Measurements from ENCODE around the gene MRPL44.
"Not testable (repeated sequence)": the region's sequence is repeated elsewhere in the genome, so short reads cannot be mapped to it uniquely, and the experiment has no call there.

The MRPL44 gene

GRCh38 chr2:223934870-223935269 lies 22.4 kb upstream of the MRPL44 start:
- TF ChIP-seq CTCF (IDR thresholded peaks at IDR 0.05; ENCODE audit: unreplicated experiment in 3 of 3): no peak
- H3K27me3 Mint-ChIP-seq (ENCODE audit: low read depth): no peaks in the 10 kb centered on the region
- peaks cover 7% of the 10 kb centered on the region for H3K36me3 Mint-ChIP-seq (ENCODE audit: low read depth)
- peaks cover 32% of the 10 kb centered on the region for H3K4me1 Mint-ChIP-seq
- no peak overlapping the region for H3K27ac Mint-ChIP-seq
- no peaks in the 10 kb centered on the region for H3K9me3 Mint-ChIP-seq
- H3K4me3 Mint-ChIP-seq: no peak overlapping the region

GRCh38 chr2:223935459-223936125 lies 21.7 kb upstream of the MRPL44 start:
- Mint-ChIP-seq H3K27ac (no peak overlapping the region), H3K4me1 (peaks cover 32% of the 10 kb centered on the region), H3K36me3 (ENCODE audit: low read depth) (peaks cover 7% of the 10 kb centered on the region), H3K27me3 (ENCODE audit: low read depth) (no peaks in the 10 kb centered on the region), H3K9me3 (no peaks in the 10 kb centered on the region), H3K4me3 (no peak overlapping the region)
- TF ChIP-seq CTCF (IDR thresholded peaks at IDR 0.05; ENCODE audit: unreplicated experiment in 3 of 3): no peak

GRCh38 chr2:223936862-223937326 lies 20.4 kb upstream of the MRPL44 start:
- Mint-ChIP-seq H3K27me3 (ENCODE audit: low read depth) (no peaks in the 10 kb centered on the region), H3K4me1 (peaks cover 40% of the 10 kb centered on the region), H3K9me3 (no peaks in the 10 kb centered on the region), H3K27ac (no peak overlapping the region), H3K4me3 (no peak overlapping the region), H3K36me3 (ENCODE audit: low read depth) (peaks cover 12% of the 10 kb centered on the region)
- TF ChIP-seq CTCF (IDR thresholded peaks at IDR 0.05; ENCODE audit: unreplicated experiment in 3 of 3): no peak

GRCh38 chr2:223937535-223937934 lies 19.7 kb upstream of the MRPL44 start:
- Mint-ChIP-seq H3K27me3 (ENCODE audit: low read depth) (no peaks in the 10 kb centered on the region), H3K4me1 (peaks cover 38% of the 10 kb centered on the region), H3K36me3 (ENCODE audit: low read depth) (peaks cover 12% of the 10 kb centered on the region), H3K9me3 (no peaks in the 10 kb centered on the region), H3K27ac (no peak overlapping the region), H3K4me3 (no peak overlapping the region)
- no peak for TF ChIP-seq CTCF (IDR thresholded peaks at IDR 0.05; ENCODE audit: unreplicated experiment in 3 of 3)

- H3K36me3 Mint-ChIP-seq (ENCODE audit: low read depth): peaks cover 17% of the 10 kb centered on the region
- not testable (repeated sequence) for H3K9me3 Mint-ChIP-seq; H3K27me3 Mint-ChIP-seq (ENCODE audit: low read depth); H3K27ac Mint-ChIP-seq; H3K4me3 Mint-ChIP-seq
- peaks cover 38% of the 10 kb centered on the region for H3K4me1 Mint-ChIP-seq
Measured at GRCh38 chr2:223939438-223939837, 17.8 kb upstream of the MRPL44 start.

GRCh38 chr2:223941579-223942277 lies 15.5 kb upstream of the MRPL44 start:
- peaks cover 17% of the 10 kb centered on the region for H3K36me3 Mint-ChIP-seq (ENCODE audit: low read depth)

More at GRCh38 chr2:223941579-223942277, 15.5 kb upstream of the MRPL44 start:
- H3K27ac Mint-ChIP-seq: peak overlapping the region in 2 of 3 experiments; percentile 4 to 57
- no peaks in the 10 kb centered on the region for H3K9me3 Mint-ChIP-seq
- H3K4me3 Mint-ChIP-seq: peak overlapping the region; percentile 28 to 71 (median 61)
- no peaks in the 10 kb centered on the region for H3K27me3 Mint-ChIP-seq (ENCODE audit: low read depth)
- TF ChIP-seq CTCF (IDR thresholded peaks at IDR 0.05; ENCODE audit: unreplicated experiment in 3 of 3): no peak
- peaks cover 35% of the 10 kb centered on the region for H3K4me1 Mint-ChIP-seq

Measured in nephron (organoid).